Measurements from ENCODE around the gene GPR87.

DNA sequence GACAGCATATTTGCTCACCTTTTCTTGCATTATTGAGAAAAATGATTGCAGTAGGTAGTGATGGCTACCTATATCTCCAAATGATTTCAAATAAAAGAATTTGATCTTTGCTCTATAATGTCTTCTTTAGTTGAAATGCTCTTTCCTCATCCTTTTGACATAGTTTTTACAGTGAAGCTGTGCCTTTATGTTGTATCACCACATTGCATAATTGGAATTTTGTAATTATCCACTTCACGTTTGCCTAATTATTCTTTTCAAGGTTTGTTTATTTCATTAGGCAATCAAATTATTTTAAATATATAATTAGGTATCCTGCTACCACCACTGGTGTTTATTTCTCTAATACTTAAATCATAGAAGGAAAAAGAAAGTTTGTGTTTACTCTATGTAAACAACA lies 34.0 kb upstream of the GPR87 start:
- no peak for TF ChIP-seq EZH2 (IDR thresholded peaks at IDR 0.05; ENCODE audit: insufficient read depth, poor library complexity, severe bottlenecking)
- TF ChIP-seq EZH2phosphoT487 (IDR thresholded peaks at IDR 0.05; ENCODE audit: insufficient read depth, low read depth), result no peak
